Activated CD4-positive, alpha-beta T cell treated with anti-CD3 and anti-CD28 coated beads, Interleukin-2, amount 10 ng/mL, durations not matched to agents 24 days and 14 days (primary cell): ENCODE data around the gene ABCA7. TPM values are rescaled to one million over a fixed set of nuclear protein-coding genes. Genes with fewer than 3 reads are reported as not detected.
A peak's percentile ranks its signal among the peaks of the same experiment; 100 is the strongest.

Experiments
- DNase-seq: peaks from one replicate; pipeline ENCODE4 v3.0.0; 2022
- H3K27ac Mint-ChIP-seq: one replicate; pipeline ENCODE4 v1.8.0; 2022; ENCODE audit warnings: mild to moderate bottlenecking, mixed read lengths
- H3K27me3 Mint-ChIP-seq: one replicate; pipeline ENCODE4 v1.8.0; 2022; ENCODE audit warnings: mixed read lengths
- H3K36me3 Mint-ChIP-seq: one replicate; pipeline ENCODE4 v1.8.0; 2022; ENCODE audit warnings: low read depth, mild to moderate bottlenecking, mixed read lengths
- H3K4me1 Mint-ChIP-seq: one replicate; pipeline ENCODE4 v1.8.0; 2021; ENCODE audit warnings: mixed read lengths
- H3K4me3 Mint-ChIP-seq: one replicate; pipeline ENCODE4 v1.8.0; 2022; ENCODE audit warnings: mild to moderate bottlenecking, moderate library complexity, mixed read lengths
- H3K9me3 Mint-ChIP-seq: one replicate; pipeline ENCODE4 v1.8.0; 2021; ENCODE audit warnings: mixed read lengths
- intact Hi-C: fragments of 100-400 bp; cut with micrococcal nuclease; formaldehyde crosslinking; loops from one replicate; pipeline ENCODE4 v1.15.1; 2023
- total RNA-seq: library from RNA; stranded (reverse); gene quantifications from 2 replicates; pipeline ENCODE4 v1.2.3, GENCODE V29; 2022

The ABCA7 gene
- total RNA-seq, 1 donor from 2014 or later: 15.8 TPM

- H3K27me3 Mint-ChIP-seq: no peaks in the 10 kb centered on the region
- H3K36me3 Mint-ChIP-seq: peaks cover 21% of the 10 kb centered on the region
- no peak for DNase-seq
- H3K27ac Mint-ChIP-seq: no peak overlapping the region
- no peaks in the 10 kb centered on the region for H3K9me3 Mint-ChIP-seq
- no peak overlapping the region for H3K4me3 Mint-ChIP-seq
- H3K4me1 Mint-ChIP-seq: peaks cover 3% of the 10 kb centered on the region
- intact Hi-C loops: no loop called here
Observed at GRCh38 chr19:1009041-1009980, 30.6 kb upstream of the ABCA7 start.

- H3K4me1 Mint-ChIP-seq: peaks cover 3% of the 10 kb centered on the region
- intact Hi-C loops: no loop called here
- H3K27me3 Mint-ChIP-seq: no peaks in the 10 kb centered on the region
- H3K27ac Mint-ChIP-seq: no peak overlapping the region
- H3K36me3 Mint-ChIP-seq: peaks cover 21% of the 10 kb centered on the region
- H3K4me3 Mint-ChIP-seq: no peak overlapping the region
- H3K9me3 Mint-ChIP-seq: no peaks in the 10 kb centered on the region
- DNase-seq: no peak
Observed at GRCh38 chr19:1009981-1010538, 29.8 kb upstream of the ABCA7 start.

- Mint-ChIP-seq H3K4me3 (no peak overlapping the region), H3K36me3 (peaks cover 21% of the 10 kb centered on the region), H3K27me3 (no peaks in the 10 kb centered on the region), H3K4me1 (peaks cover 2% of the 10 kb centered on the region), H3K27ac (no peak overlapping the region), H3K9me3 (no peaks in the 10 kb centered on the region)
- DNase-seq: no peak
- intact Hi-C loops: no loop called here
Observed at GRCh38 chr19:1010586-1011510, 29.1 kb upstream of the ABCA7 start.

GRCh38 chr19:1011831-1012333 is 28.0 kb upstream of the ABCA7 start:
- peaks cover 16% of the 10 kb centered on the region for H3K36me3 Mint-ChIP-seq
- no peaks in the 10 kb centered on the region for H3K27me3 Mint-ChIP-seq
- intact Hi-C loops: no loop called here
- peaks cover 3% of the 10 kb centered on the region for H3K4me1 Mint-ChIP-seq
- no peak overlapping the region for H3K4me3 Mint-ChIP-seq
- H3K27ac Mint-ChIP-seq: no peak overlapping the region
- no peaks in the 10 kb centered on the region for H3K9me3 Mint-ChIP-seq
- no peak for DNase-seq

GRCh38 chr19:1012334-1012733 is 27.6 kb upstream of the ABCA7 start:
- peaks cover 13% of the 10 kb centered on the region for H3K36me3 Mint-ChIP-seq
- intact Hi-C loops: no loop called here
- H3K9me3 Mint-ChIP-seq: no peaks in the 10 kb centered on the region
- peaks cover 8% of the 10 kb centered on the region for H3K4me1 Mint-ChIP-seq
- no peaks in the 10 kb centered on the region for H3K27me3 Mint-ChIP-seq
- no peak overlapping the region for H3K4me3 Mint-ChIP-seq
- H3K27ac Mint-ChIP-seq: no peak overlapping the region
- no peak for DNase-seq

- Mint-ChIP-seq H3K9me3 (no peaks in the 10 kb centered on the region), H3K27ac (no peak overlapping the region), H3K4me3 (no peak overlapping the region), H3K36me3 (peaks cover 13% of the 10 kb centered on the region), H3K4me1 (peaks cover 13% of the 10 kb centered on the region), H3K27me3 (no peaks in the 10 kb centered on the region)
- no peak for DNase-seq
- intact Hi-C loops: no loop called here
Observed at GRCh38 chr19:1013218-1013617, 26.7 kb upstream of the ABCA7 start.

- no peak for DNase-seq
- H3K27me3 Mint-ChIP-seq: no peaks in the 10 kb centered on the region
- no peaks in the 10 kb centered on the region for H3K9me3 Mint-ChIP-seq
- intact Hi-C loops: no loop called here
- no peak overlapping the region for H3K27ac Mint-ChIP-seq
- H3K36me3 Mint-ChIP-seq: peaks cover 14% of the 10 kb centered on the region
- no peak overlapping the region for H3K4me3 Mint-ChIP-seq
- peaks cover 16% of the 10 kb centered on the region for H3K4me1 Mint-ChIP-seq
Observed at GRCh38 chr19:1014161-1015060, 25.5 kb upstream of the ABCA7 start.

GRCh38 chr19:1015061-1015781 is 24.7 kb upstream of the ABCA7 start:
- no peaks in the 10 kb centered on the region for H3K27me3 Mint-ChIP-seq

GRCh38 chr19:1015782-1016646 is 23.9 kb upstream of the ABCA7 start:
- no peak overlapping the region for H3K4me3 Mint-ChIP-seq
- H3K27me3 Mint-ChIP-seq: no peaks in the 10 kb centered on the region
- intact Hi-C loops: no loop called here
- H3K9me3 Mint-ChIP-seq: no peaks in the 10 kb centered on the region
- H3K27ac Mint-ChIP-seq: no peak overlapping the region
- H3K4me1 Mint-ChIP-seq: peaks cover 19% of the 10 kb centered on the region
- no peak for DNase-seq
- peaks cover 12% of the 10 kb centered on the region for H3K36me3 Mint-ChIP-seq

More at GRCh38 chr19:1015061-1015781, 24.7 kb upstream of the ABCA7 start:
- peaks cover 13% of the 10 kb centered on the region for H3K36me3 Mint-ChIP-seq
- H3K27ac Mint-ChIP-seq: no peak overlapping the region
- DNase-seq: no peak
- intact Hi-C loops: no loop called here
- peaks cover 19% of the 10 kb centered on the region for H3K4me1 Mint-ChIP-seq
- H3K9me3 Mint-ChIP-seq: no peaks in the 10 kb centered on the region
- H3K4me3 Mint-ChIP-seq: no peak overlapping the region

GRCh38 chr19:1016647-1017114 is 23.2 kb upstream of the ABCA7 start:
- peaks cover 24% of the 10 kb centered on the region for H3K4me1 Mint-ChIP-seq
- peak overlapping the region; percentile 26 for H3K4me3 Mint-ChIP-seq
- intact Hi-C loops: no loop called here
- peaks cover 10% of the 10 kb centered on the region for H3K36me3 Mint-ChIP-seq
- peak overlapping the region; percentile 73 for H3K27ac Mint-ChIP-seq
- no peak for DNase-seq
- H3K9me3 Mint-ChIP-seq: no peaks in the 10 kb centered on the region
- no peaks in the 10 kb centered on the region for H3K27me3 Mint-ChIP-seq

- Mint-ChIP-seq H3K27me3 (no peaks in the 10 kb centered on the region), H3K36me3 (peaks cover 10% of the 10 kb centered on the region), H3K27ac (peak overlapping the region; percentile 73), H3K9me3 (no peaks in the 10 kb centered on the region), H3K4me3 (peak overlapping the region; percentile 26), H3K4me1 (peaks cover 24% of the 10 kb centered on the region)
- DNase-seq: no peak
- intact Hi-C loops: no loop called here
Observed at GRCh38 chr19:1017115-1017905, 22.6 kb upstream of the ABCA7 start.
